K562 (cell line): ENCODE results near the gene NRXN2. TPM values are rescaled to one million over a fixed set of nuclear protein-coding genes. Genes with fewer than 3 reads are reported as not detected.

Experiments used
- CBX5 ChIP-seq: IDR thresholded peaks from 2 replicates; pipeline ENCODE4 v1.6.1; 2014; ENCODE audit warnings: low read depth, borderline replicate concordance
- CREB1 ChIP-seq, 2 experiments: sonication (generic) in 1 of 2; formaldehyde crosslinking in 1 of 2; IDR thresholded peaks; 2 replicates each; pipeline versions ENCODE4 v1.6.1 to v1.8.0; 2012 to 2022; ENCODE audit warnings: inconsistent platforms in 1 of 2, mild to moderate bottlenecking in 1 of 2, missing genetic modification reagents in 1 of 2, moderate library complexity in 1 of 2
- ESRRB ChIP-seq: fragments of 250-450 bp; sonication (Bioruptor Pico); IDR thresholded peaks from 2 replicates; pipeline ENCODE4 v1.5.0; 2020; ENCODE audit warnings: mild to moderate bottlenecking, moderate library complexity, borderline replicate concordance
- HMG20A ChIP-seq: fragments of 450-650 bp; formaldehyde crosslinking; conservative IDR thresholded peaks from 2 replicates; pipeline ENCODE4 v1.4.0; 2020; ENCODE audit warnings: mild to moderate bottlenecking, mixed read lengths
- MEIS2 ChIP-seq: fragments of 450-650 bp; IDR thresholded peaks from 2 replicates; pipeline ENCODE4 v1.6.1; 2014; ENCODE audit warnings: mild to moderate bottlenecking; ENCODE audit not compliant: partially characterized antibody
- PPARD ChIP-seq: fragments of 250-450 bp; sonication (Bioruptor Pico); IDR thresholded peaks from 2 replicates; pipeline ENCODE4 v1.8.0; 2022; ENCODE audit warnings: inconsistent platforms, mild to moderate bottlenecking, moderate library complexity
- ZFP30 ChIP-seq: fragments of 250-450 bp; sonication (Bioruptor Pico); IDR thresholded peaks from 2 replicates; pipeline ENCODE4 v1.8.0; 2022; ENCODE audit warnings: moderate library complexity, mild to moderate bottlenecking, inconsistent platforms, borderline replicate concordance
- ZNF311 ChIP-seq: fragments of 250-450 bp; sonication (Bioruptor Pico); IDR thresholded peaks from 2 replicates; pipeline ENCODE4 v1.4.0; 2020; ENCODE audit warnings: mild to moderate bottlenecking, moderate library complexity
- ZNF764 ChIP-seq: fragments of 250-450 bp; sonication (Bioruptor Pico); IDR thresholded peaks from 2 replicates; pipeline ENCODE4 v1.4.0; 2020; ENCODE audit warnings: low read depth, mild to moderate bottlenecking, moderate library complexity
- polyA plus RNA-seq, 8 experiments: library from polyadenylated mRNA; depleted of rRNA in 4 of 8; stranded (reverse) in 5 of 8; unstranded in 3 of 8; fragments of >200 nt; fragmentation: Nextera tagmentation in 2 of 8; fragmentation: Illumina TruSeq in 1 of 8; extraction: Ambion mirVana in 2 of 8; extraction: Trizol in 1 of 8; gene quantifications; 2 replicates each; pipeline versions ENCODE4 v1.2.1 to v1.2.3, GENCODE V29; 2011 to 2014; ENCODE audit warnings: inconsistent platforms in 1 of 8, missing spikeins in 1 of 8
- total RNA-seq, 7 experiments: library from RNA; depleted of rRNA in 6 of 7; stranded (reverse); fragments of >200 nt in 6 of 7; fragmentation: Illumina TruSeq in 2 of 7; extraction: Trizol in 2 of 7; gene quantifications; 2 replicates each; pipeline versions ENCODE4 v1.2.1 to v1.2.3, GENCODE V29; 2011 to 2021; ENCODE audit warnings: low replicate concordance in 1 of 7
- TF ChIP-seq, protein P1 (sequence below), 2 experiments: fragments of 450-650 bp; IDR thresholded peaks; 2 replicates each; pipeline ENCODE4 v1.6.1; 2018; ENCODE audit warnings: mild to moderate bottlenecking in 2 of 2, low read depth in 1 of 2; ENCODE audit not compliant: partially characterized antibody in 2 of 2
- TF ChIP-seq, protein P2 (sequence below): sonication (generic); formaldehyde crosslinking; IDR thresholded peaks from 2 replicates; pipeline ENCODE4 v1.8.0; 2023; ENCODE audit warnings: missing genetic modification reagents, mild to moderate bottlenecking, borderline replicate concordance

Gene NRXN2
- total and polyA plus RNA-seq, 9 of the 15 experiments (the other 6 are each of a cell fraction or from before 2014, with no cell fraction given), result 0.07 to 0.47 (median 0.15) TPM; not detected in 4

DNA sequence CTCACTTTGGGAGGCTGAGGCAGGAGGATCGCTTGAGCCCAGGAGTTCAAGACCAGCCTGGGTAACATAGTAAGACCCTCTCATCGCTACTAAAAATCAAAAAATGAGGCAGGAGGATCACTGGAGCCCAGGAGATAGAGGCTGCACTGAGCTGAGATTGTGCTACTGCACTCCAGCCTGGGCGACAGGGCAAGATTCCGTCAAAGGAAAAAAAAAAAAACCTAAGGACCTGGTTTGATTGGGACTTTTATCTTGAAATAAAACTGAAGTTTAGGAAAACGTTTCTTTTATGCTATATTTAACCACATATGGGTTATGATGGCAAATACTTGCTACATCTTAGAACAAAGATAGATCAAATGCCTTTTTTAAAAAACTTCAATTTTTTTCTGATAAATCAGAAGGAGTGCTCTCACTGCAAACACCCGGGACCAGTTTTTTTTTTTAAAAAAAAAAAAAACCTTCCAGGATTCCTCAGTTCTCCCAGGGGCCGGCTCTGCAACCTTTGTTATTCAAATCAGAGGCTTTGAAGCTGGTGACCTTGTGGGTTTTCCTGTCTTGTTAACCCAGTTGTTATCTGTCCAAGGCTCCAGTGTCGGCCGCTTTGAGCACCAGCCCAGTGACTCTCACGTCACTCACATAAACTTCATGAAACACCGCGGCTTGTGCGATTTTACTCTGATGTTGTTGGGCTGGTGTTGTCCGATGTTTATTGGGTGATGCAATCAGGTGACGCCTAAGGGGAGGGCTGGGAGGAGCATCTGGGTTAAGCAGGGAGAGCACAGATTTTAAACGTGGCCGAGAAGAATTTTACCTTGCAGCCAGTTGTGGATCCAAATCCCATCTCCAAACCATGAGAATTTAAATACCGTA is 156.7 kb downstream of the NRXN2 start (continued):
- TF ChIP-seq, protein P1, sequence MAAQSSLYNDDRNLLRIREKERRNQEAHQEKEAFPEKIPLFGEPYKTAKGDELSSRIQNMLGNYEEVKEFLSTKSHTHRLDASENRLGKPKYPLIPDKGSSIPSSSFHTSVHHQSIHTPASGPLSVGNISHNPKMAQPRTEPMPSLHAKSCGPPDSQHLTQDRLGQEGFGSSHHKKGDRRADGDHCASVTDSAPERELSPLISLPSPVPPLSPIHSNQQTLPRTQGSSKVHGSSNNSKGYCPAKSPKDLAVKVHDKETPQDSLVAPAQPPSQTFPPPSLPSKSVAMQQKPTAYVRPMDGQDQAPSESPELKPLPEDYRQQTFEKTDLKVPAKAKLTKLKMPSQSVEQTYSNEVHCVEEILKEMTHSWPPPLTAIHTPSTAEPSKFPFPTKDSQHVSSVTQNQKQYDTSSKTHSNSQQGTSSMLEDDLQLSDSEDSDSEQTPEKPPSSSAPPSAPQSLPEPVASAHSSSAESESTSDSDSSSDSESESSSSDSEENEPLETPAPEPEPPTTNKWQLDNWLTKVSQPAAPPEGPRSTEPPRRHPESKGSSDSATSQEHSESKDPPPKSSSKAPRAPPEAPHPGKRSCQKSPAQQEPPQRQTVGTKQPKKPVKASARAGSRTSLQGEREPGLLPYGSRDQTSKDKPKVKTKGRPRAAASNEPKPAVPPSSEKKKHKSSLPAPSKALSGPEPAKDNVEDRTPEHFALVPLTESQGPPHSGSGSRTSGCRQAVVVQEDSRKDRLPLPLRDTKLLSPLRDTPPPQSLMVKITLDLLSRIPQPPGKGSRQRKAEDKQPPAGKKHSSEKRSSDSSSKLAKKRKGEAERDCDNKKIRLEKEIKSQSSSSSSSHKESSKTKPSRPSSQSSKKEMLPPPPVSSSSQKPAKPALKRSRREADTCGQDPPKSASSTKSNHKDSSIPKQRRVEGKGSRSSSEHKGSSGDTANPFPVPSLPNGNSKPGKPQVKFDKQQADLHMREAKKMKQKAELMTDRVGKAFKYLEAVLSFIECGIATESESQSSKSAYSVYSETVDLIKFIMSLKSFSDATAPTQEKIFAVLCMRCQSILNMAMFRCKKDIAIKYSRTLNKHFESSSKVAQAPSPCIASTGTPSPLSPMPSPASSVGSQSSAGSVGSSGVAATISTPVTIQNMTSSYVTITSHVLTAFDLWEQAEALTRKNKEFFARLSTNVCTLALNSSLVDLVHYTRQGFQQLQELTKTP (IDR thresholded peaks at IDR 0.05; ENCODE audit: low read depth in 1 of 2, partially characterized antibody in 2 of 2), result no peak
- TF ChIP-seq ZNF764 (CRISPR knock-in tag), result no peak
- TF ChIP-seq PPARD (CRISPR knock-in tag), result no peak
- no peak for TF ChIP-seq CBX5
- TF ChIP-seq, protein P2, sequence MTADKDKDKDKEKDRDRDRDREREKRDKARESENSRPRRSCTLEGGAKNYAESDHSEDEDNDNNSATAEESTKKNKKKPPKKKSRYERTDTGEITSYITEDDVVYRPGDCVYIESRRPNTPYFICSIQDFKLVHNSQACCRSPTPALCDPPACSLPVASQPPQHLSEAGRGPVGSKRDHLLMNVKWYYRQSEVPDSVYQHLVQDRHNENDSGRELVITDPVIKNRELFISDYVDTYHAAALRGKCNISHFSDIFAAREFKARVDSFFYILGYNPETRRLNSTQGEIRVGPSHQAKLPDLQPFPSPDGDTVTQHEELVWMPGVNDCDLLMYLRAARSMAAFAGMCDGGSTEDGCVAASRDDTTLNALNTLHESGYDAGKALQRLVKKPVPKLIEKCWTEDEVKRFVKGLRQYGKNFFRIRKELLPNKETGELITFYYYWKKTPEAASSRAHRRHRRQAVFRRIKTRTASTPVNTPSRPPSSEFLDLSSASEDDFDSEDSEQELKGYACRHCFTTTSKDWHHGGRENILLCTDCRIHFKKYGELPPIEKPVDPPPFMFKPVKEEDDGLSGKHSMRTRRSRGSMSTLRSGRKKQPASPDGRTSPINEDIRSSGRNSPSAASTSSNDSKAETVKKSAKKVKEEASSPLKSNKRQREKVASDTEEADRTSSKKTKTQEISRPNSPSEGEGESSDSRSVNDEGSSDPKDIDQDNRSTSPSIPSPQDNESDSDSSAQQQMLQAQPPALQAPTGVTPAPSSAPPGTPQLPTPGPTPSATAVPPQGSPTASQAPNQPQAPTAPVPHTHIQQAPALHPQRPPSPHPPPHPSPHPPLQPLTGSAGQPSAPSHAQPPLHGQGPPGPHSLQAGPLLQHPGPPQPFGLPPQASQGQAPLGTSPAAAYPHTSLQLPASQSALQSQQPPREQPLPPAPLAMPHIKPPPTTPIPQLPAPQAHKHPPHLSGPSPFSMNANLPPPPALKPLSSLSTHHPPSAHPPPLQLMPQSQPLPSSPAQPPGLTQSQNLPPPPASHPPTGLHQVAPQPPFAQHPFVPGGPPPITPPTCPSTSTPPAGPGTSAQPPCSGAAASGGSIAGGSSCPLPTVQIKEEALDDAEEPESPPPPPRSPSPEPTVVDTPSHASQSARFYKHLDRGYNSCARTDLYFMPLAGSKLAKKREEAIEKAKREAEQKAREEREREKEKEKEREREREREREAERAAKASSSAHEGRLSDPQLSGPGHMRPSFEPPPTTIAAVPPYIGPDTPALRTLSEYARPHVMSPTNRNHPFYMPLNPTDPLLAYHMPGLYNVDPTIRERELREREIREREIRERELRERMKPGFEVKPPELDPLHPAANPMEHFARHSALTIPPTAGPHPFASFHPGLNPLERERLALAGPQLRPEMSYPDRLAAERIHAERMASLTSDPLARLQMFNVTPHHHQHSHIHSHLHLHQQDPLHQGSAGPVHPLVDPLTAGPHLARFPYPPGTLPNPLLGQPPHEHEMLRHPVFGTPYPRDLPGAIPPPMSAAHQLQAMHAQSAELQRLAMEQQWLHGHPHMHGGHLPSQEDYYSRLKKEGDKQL, result no peak
- peak; percentile 42; the same call in 1 of the 2 replicates for TF ChIP-seq CREB1 (IDR thresholded peaks at IDR 0.05)
- no peak; the same call in 1 of the 2 replicates for TF ChIP-seq CREB1 (CRISPR knock-in tag; IDR thresholded peaks at IDR 0.05)
- TF ChIP-seq ZFP30 (CRISPR knock-in tag), result no peak
- TF ChIP-seq ESRRB, result no peak
- TF ChIP-seq MEIS2, result peak; percentile 67
- no peak for TF ChIP-seq ZNF311
- no peak for TF ChIP-seq HMG20A
